ENCODE measurements around the gene CHP1. TPM values are rescaled to one million over a fixed set of nuclear protein-coding genes. Genes with fewer than 3 reads are reported as not detected.
"Not testable (repeated sequence)": the region's sequence is repeated elsewhere in the genome, so short reads cannot be mapped to it uniquely, and the experiment has no call there.

Gene CHP1
- total RNA-seq, 1 experiment from 2014 or later = 97.6 TPM

- Histone ChIP-seq H3K4me2 (ENCODE audit: low read depth, low read length, poor library complexity, severe bottlenecking) (peak overlapping the region; percentile 2), H3K27ac (ENCODE audit: low read length) (no peak overlapping the region), H3K9me2 (replicated peaks; ENCODE audit: insufficient read depth, low read length) (no peaks in the 10 kb centered on the region), H3K27me3 (ENCODE audit: low read length) (no peaks in the 10 kb centered on the region), H3K4me1 (ENCODE audit: low read length) (peaks cover 47% of the 10 kb centered on the region), H3K9me3 (ENCODE audit: low read length) (no peaks in the 10 kb centered on the region), H3K9ac (ENCODE audit: low read length) (no peak overlapping the region), H2AFZ (ENCODE audit: low read length) (no peak overlapping the region), H3K36me3 (ENCODE audit: insufficient read depth, low read length) (peaks cover 41% of the 10 kb centered on the region), H4K20me1 (ENCODE audit: insufficient read depth, low read depth, low read length) (no peaks in the 10 kb centered on the region; the same call in 1 of the 2 replicates), H3K4me3 (ENCODE audit: low read length) (no peak overlapping the region), H3K79me2 (ENCODE audit: low read length) (peaks cover 64% of the 10 kb centered on the region)
- DNase-seq = no peak
These were observed 57.4 kb downstream of the CHP1 start for GRCh38 chr15:41288464-41288863.

DNA sequence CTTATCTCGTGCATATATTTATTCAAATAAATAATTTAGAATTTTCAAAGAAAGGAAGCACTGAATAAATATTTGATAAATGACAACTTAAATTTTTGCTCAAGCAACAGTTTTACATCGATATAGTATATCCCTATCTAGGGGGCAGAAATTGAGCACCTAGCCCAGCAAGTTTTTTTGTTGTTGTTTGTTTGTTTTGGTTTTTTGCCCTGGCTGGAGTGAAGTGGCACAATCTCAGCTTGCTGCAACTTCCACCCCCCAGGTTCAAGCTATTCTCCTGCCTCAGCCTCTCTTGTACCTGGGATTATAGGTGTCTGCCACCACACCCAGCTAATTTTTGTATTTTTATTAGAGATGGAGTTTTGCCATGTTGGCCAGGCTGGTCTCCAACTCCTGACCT lies 58.9 kb downstream of the CHP1 start:
- Histone ChIP-seq H3K27ac (ENCODE audit: low read length) (no peak overlapping the region), H3K27me3 (ENCODE audit: low read length) (no peaks in the 10 kb centered on the region), H3K79me2 (ENCODE audit: low read length) (peaks cover 63% of the 10 kb centered on the region), H3K36me3 (ENCODE audit: insufficient read depth, low read length) (peaks cover 48% of the 10 kb centered on the region), H3K4me2 (ENCODE audit: low read depth, low read length, poor library complexity, severe bottlenecking) (no peak overlapping the region), H3K9me2 (replicated peaks; ENCODE audit: insufficient read depth, low read length) (no peaks in the 10 kb centered on the region), H3K9ac (ENCODE audit: low read length) (no peak overlapping the region), H2AFZ (ENCODE audit: low read length) (no peak overlapping the region), H3K9me3 (ENCODE audit: low read length) (no peaks in the 10 kb centered on the region), H4K20me1 (ENCODE audit: insufficient read depth, low read depth, low read length) (no peaks in the 10 kb centered on the region; the same call in 1 of the 2 replicates), H3K4me3 (ENCODE audit: low read length) (no peak overlapping the region), H3K4me1 (ENCODE audit: low read length) (peaks cover 44% of the 10 kb centered on the region)
- DNase-seq = no peak

DNA sequence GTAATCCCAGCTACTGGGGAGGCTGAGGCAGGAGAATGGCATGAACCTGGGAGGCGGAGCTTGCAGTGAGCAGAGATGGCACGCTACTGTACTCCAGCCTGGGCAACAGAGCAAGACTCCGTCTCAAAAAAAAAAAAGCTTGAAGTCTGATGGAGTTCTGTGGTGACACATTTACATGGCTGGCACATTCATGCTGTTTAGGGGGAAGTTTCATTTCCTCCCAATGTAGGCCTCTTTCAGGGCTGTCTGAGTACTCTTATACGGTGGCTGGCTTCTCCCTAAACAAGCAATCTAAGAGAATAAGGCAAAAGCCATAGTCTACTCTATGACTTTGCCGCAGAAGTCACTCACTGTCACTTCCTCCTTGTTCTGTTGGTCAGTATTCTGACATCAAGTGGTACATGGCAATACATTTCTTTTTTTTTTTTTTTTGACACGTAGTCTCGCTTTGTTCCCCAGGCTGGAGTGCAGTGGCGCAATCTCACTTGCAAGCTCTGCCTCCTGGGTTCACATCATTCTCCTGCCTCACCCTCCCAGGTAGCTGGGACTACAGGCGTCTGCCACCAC lies 60.1 kb downstream of the CHP1 start:
- peaks cover 7% of the 10 kb centered on the region for H4K20me1 ChIP-seq (ENCODE audit: insufficient read depth, low read depth, low read length)
- DNase-seq = peak; percentile 75
- H3K27me3 ChIP-seq (ENCODE audit: low read length) = no peaks in the 10 kb centered on the region
- H3K4me3 ChIP-seq (ENCODE audit: low read length) = no peak overlapping the region
- H3K9me3 ChIP-seq (ENCODE audit: low read length) = no peaks in the 10 kb centered on the region
- no peak overlapping the region for H3K4me2 ChIP-seq (ENCODE audit: low read depth, low read length, poor library complexity, severe bottlenecking)
- no peak overlapping the region for H2AFZ ChIP-seq (ENCODE audit: low read length)
- H3K4me1 ChIP-seq (ENCODE audit: low read length) = peaks cover 34% of the 10 kb centered on the region
- H3K27ac ChIP-seq (ENCODE audit: low read length) = 0 out of 2 replicates have a peak overlapping the region, but pooled peaks have one; percentile 40
- no peaks in the 10 kb centered on the region for H3K9me2 ChIP-seq (replicated peaks; ENCODE audit: insufficient read depth, low read length)
- H3K36me3 ChIP-seq (ENCODE audit: insufficient read depth, low read length) = peaks cover 48% of the 10 kb centered on the region
- H3K79me2 ChIP-seq (ENCODE audit: low read length) = peaks cover 60% of the 10 kb centered on the region
- H3K9ac ChIP-seq (ENCODE audit: low read length) = no peak overlapping the region

GRCh38 chr15:41292521-41292920 lies 61.5 kb downstream of the CHP1 start:
- H4K20me1 ChIP-seq (ENCODE audit: insufficient read depth, low read depth, low read length) = peaks cover 7% of the 10 kb centered on the region
- DNase-seq = no peak
- H2AFZ ChIP-seq (ENCODE audit: low read length) = no peak overlapping the region
- no peak overlapping the region for H3K4me3 ChIP-seq (ENCODE audit: low read length)
- no peak overlapping the region for H3K4me2 ChIP-seq (ENCODE audit: low read depth, low read length, poor library complexity, severe bottlenecking)
- H3K9ac ChIP-seq (ENCODE audit: low read length) = no peak overlapping the region
- H3K36me3 ChIP-seq (ENCODE audit: insufficient read depth, low read length) = peaks cover 44% of the 10 kb centered on the region
- H3K9me3 ChIP-seq (ENCODE audit: low read length) = no peaks in the 10 kb centered on the region
- no peaks in the 10 kb centered on the region for H3K9me2 ChIP-seq (replicated peaks; ENCODE audit: insufficient read depth, low read length)
- peaks cover 26% of the 10 kb centered on the region for H3K4me1 ChIP-seq (ENCODE audit: low read length)
- peaks cover 48% of the 10 kb centered on the region for H3K79me2 ChIP-seq (ENCODE audit: low read length)
- H3K27me3 ChIP-seq (ENCODE audit: low read length) = no peaks in the 10 kb centered on the region
- H3K27ac ChIP-seq (ENCODE audit: low read length) = no peak overlapping the region

GRCh38 chr15:41301139-41301538 lies 70.1 kb downstream of the CHP1 start:
- H3K4me1 ChIP-seq (ENCODE audit: low read length) = peaks cover 25% of the 10 kb centered on the region
- not testable (repeated sequence) for H3K9ac ChIP-seq (ENCODE audit: low read length); H4K20me1 ChIP-seq (ENCODE audit: insufficient read depth, low read depth, low read length); H3K9me2 ChIP-seq (replicated peaks; ENCODE audit: insufficient read depth, low read length); H3K27ac ChIP-seq (ENCODE audit: low read length); H2AFZ ChIP-seq (ENCODE audit: low read length); H3K4me2 ChIP-seq (ENCODE audit: low read depth, low read length, poor library complexity, severe bottlenecking); H3K27me3 ChIP-seq (ENCODE audit: low read length); H3K9me3 ChIP-seq (ENCODE audit: low read length); H3K4me3 ChIP-seq (ENCODE audit: low read length); DNase-seq
- H3K36me3 ChIP-seq (ENCODE audit: insufficient read depth, low read length) = peaks cover 38% of the 10 kb centered on the region
- H3K79me2 ChIP-seq (ENCODE audit: low read length) = peaks cover 32% of the 10 kb centered on the region

DNA sequence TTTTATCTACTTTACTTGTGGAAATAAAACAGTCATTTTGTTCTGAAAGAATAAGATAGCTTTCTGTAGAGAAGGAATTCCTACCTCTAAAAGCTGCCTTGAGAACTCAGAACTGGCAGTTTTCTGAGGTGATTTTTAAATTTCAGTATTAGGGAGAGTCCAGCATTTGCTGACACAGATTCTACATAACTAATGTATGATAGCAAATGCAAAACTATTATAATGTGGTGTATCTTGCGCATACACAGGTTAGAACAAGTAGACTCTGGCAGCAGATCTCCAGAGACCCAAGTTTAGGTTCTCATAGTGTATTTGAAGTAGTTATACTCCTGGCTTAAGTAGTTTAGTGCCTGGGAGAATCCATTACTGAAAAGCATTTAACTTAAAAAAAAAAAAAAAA lies 70.5 kb downstream of the CHP1 start:
- H3K27me3 ChIP-seq (ENCODE audit: low read length) = no peaks in the 10 kb centered on the region
- no peak overlapping the region for H2AFZ ChIP-seq (ENCODE audit: low read length)
- no peaks in the 10 kb centered on the region for H3K9me2 ChIP-seq (replicated peaks; ENCODE audit: insufficient read depth, low read length)
- H3K9me3 ChIP-seq (ENCODE audit: low read length) = no peaks in the 10 kb centered on the region
- H3K4me2 ChIP-seq (ENCODE audit: low read depth, low read length, poor library complexity, severe bottlenecking) = no peak overlapping the region
- no peak for DNase-seq
- peaks cover 30% of the 10 kb centered on the region for H3K79me2 ChIP-seq (ENCODE audit: low read length)
- H3K36me3 ChIP-seq (ENCODE audit: insufficient read depth, low read length) = peaks cover 41% of the 10 kb centered on the region
- no peaks in the 10 kb centered on the region for H4K20me1 ChIP-seq (ENCODE audit: insufficient read depth, low read depth, low read length)
- no peak overlapping the region for H3K4me3 ChIP-seq (ENCODE audit: low read length)
- H3K4me1 ChIP-seq (ENCODE audit: low read length) = peaks cover 25% of the 10 kb centered on the region
- H3K27ac ChIP-seq (ENCODE audit: low read length) = no peak overlapping the region
- H3K9ac ChIP-seq (ENCODE audit: low read length) = no peak overlapping the region

GRCh38 chr15:41304149-41304770 lies 73.2 kb downstream of the CHP1 start:
- Histone ChIP-seq H3K4me3 (ENCODE audit: low read length) (no peak overlapping the region), H3K27me3 (ENCODE audit: low read length) (no peaks in the 10 kb centered on the region), H3K27ac (ENCODE audit: low read length) (no peak overlapping the region), H3K36me3 (ENCODE audit: insufficient read depth, low read length) (peaks cover 25% of the 10 kb centered on the region; the same call in 1 of the 2 replicates), H3K9ac (ENCODE audit: low read length) (no peak overlapping the region), H2AFZ (ENCODE audit: low read length) (no peak overlapping the region), H3K9me3 (ENCODE audit: low read length) (no peaks in the 10 kb centered on the region), H3K9me2 (replicated peaks; ENCODE audit: insufficient read depth, low read length) (no peaks in the 10 kb centered on the region), H3K4me1 (ENCODE audit: low read length) (peaks cover 25% of the 10 kb centered on the region), H3K79me2 (ENCODE audit: low read length) (peaks cover 25% of the 10 kb centered on the region), H3K4me2 (ENCODE audit: low read depth, low read length, poor library complexity, severe bottlenecking) (no peak overlapping the region), H4K20me1 (ENCODE audit: insufficient read depth, low read depth, low read length) (no peaks in the 10 kb centered on the region)
- DNase-seq = no peak

DNA sequence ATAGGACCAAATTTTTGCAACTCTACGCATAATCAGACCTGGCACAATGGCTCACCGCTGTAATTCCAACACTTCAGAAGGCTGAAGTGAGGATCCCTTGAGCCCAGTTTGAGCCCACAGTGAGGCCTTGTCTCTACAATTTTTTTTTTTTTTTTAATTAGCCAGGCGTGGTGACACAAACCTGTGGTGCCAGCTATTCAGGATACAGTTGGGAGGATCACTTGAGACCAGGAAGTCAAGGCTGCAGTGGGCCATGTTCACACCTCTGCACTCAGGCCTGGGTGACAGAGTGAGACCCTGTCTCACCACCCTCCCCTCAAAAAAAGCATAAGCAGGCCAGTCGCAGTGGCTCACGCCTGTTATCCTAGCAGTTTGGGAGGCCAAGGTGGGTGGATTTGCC lies 76.6 kb downstream of the CHP1 start:
- Histone ChIP-seq H2AFZ (ENCODE audit: low read length) (no peak overlapping the region), H3K4me1 (ENCODE audit: low read length) (peaks cover 18% of the 10 kb centered on the region), H3K27me3 (ENCODE audit: low read length) (no peaks in the 10 kb centered on the region), H3K9me3 (ENCODE audit: low read length) (no peaks in the 10 kb centered on the region), H3K9me2 (replicated peaks; ENCODE audit: insufficient read depth, low read length) (no peaks in the 10 kb centered on the region), H3K4me2 (ENCODE audit: low read depth, low read length, poor library complexity, severe bottlenecking) (no peak overlapping the region), H4K20me1 (ENCODE audit: insufficient read depth, low read depth, low read length) (no peaks in the 10 kb centered on the region), H3K4me3 (ENCODE audit: low read length) (no peak overlapping the region), H3K79me2 (ENCODE audit: low read length) (peaks cover 20% of the 10 kb centered on the region; the same call in 1 of the 2 replicates), H3K36me3 (ENCODE audit: insufficient read depth, low read length) (peaks cover 11% of the 10 kb centered on the region; the same call in 1 of the 2 replicates), H3K27ac (ENCODE audit: low read length) (no peak overlapping the region), H3K9ac (ENCODE audit: low read length) (no peak overlapping the region)
- DNase-seq = no peak
